CD4-positive, alpha-beta T cell treated with Interleukin-6 for 4 hours (primary cell): ENCODE data around the gene UBR3.
"Not testable (repeated sequence)": the region's sequence is repeated elsewhere in the genome, so short reads cannot be mapped to it uniquely, and the experiment has no call there.

Source experiments
- DNase-seq: peaks from one replicate; pipeline ENCODE4 v3.0.0-alpha.2; 2020; ENCODE audit warnings: mixed read lengths

Gene UBR3

GRCh38 chr2:170121689-170122088 is 294.4 kb downstream of the UBR3 start:
- DNase-seq = no peak

GRCh38 chr2:170122883-170123547 is 295.8 kb downstream of the UBR3 start:
- no peak for DNase-seq

GRCh38 chr2:170123593-170123992 is 296.3 kb downstream of the UBR3 start:
- no peak for DNase-seq

- not testable (repeated sequence) for DNase-seq
Observed at GRCh38 chr2:170126138-170126728, 299.0 kb downstream of the UBR3 start.
